ENCODE results near the gene ANTXR1. TPM values are rescaled to one million over a fixed set of nuclear protein-coding genes. Genes with fewer than 3 reads are reported as not detected.

Gene ANTXR1
- total and polyA plus RNA-seq, 2 experiments from 2014 or later, result 29.1 to 34.7 TPM

DNA sequence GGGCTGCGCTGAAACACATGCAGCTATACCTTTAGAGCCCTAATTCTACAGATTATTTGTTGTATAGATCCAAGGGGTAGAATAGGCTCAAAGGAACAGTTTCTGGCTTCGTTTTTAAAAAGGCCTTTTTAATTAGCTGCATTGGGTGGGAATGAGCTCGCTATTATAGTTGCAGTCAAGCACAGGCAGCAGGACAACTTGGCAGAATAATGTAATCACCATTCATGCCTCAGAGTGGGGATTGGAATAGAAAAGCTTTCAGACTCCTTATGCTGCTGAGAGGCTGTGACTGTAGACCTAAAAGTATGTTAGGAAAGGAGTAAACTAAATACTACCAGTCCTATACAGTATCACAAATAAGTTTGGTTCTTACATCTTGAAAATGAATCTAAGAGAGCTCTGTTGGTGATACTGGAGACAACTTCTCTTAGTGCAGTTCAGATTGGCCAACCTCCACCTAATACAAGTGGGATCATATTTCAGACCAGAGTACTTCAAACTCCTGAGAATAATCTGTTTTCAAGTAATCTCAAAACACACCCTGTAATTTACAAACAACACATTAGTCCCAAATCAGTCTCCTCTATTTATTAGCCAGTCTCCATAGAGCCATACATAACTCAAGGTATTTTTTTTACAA lies 121.4 kb downstream of the ANTXR1 start:
- no peak overlapping the region for H3K4me2 ChIP-seq
- H3K4me3 ChIP-seq, result no peak overlapping the region
- H3K79me2 ChIP-seq, result no peaks in the 10 kb centered on the region
- no peaks in the 10 kb centered on the region for H3K27me3 ChIP-seq
- no peak overlapping the region for H2AFZ ChIP-seq
- no peak for DNase-seq (ENCODE audit: low spot score)
- no peak for TF ChIP-seq EZH2phosphoT487 (IDR thresholded peaks at IDR 0.05; ENCODE audit: low read depth, severe bottlenecking, unreplicated experiment)
- no peak for TF ChIP-seq EZH2 (IDR thresholded peaks at IDR 0.05; ENCODE audit: borderline replicate concordance)
- TF ChIP-seq, protein P1, sequence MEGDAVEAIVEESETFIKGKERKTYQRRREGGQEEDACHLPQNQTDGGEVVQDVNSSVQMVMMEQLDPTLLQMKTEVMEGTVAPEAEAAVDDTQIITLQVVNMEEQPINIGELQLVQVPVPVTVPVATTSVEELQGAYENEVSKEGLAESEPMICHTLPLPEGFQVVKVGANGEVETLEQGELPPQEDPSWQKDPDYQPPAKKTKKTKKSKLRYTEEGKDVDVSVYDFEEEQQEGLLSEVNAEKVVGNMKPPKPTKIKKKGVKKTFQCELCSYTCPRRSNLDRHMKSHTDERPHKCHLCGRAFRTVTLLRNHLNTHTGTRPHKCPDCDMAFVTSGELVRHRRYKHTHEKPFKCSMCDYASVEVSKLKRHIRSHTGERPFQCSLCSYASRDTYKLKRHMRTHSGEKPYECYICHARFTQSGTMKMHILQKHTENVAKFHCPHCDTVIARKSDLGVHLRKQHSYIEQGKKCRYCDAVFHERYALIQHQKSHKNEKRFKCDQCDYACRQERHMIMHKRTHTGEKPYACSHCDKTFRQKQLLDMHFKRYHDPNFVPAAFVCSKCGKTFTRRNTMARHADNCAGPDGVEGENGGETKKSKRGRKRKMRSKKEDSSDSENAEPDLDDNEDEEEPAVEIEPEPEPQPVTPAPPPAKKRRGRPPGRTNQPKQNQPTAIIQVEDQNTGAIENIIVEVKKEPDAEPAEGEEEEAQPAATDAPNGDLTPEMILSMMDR (IDR thresholded peaks at IDR 0.05; ENCODE audit: poor library complexity), result no peak
- no peaks in the 10 kb centered on the region for H3K36me3 ChIP-seq (replicated peaks; ENCODE audit: insufficient read depth, low read depth)
- no peaks in the 10 kb centered on the region for H4K20me1 ChIP-seq (ENCODE audit: insufficient read depth, poor library complexity, severe bottlenecking)
- peaks cover 7% of the 10 kb centered on the region for H3K4me1 ChIP-seq (ENCODE audit: insufficient read depth)
- 84% methylated on average over 3 of the region's 3 CpGs for WGBS (ENCODE audit: low lambda C conversion rate, missing lambda C conversion rate)
- H3K27ac ChIP-seq, result no peak overlapping the region
- H3K9me2 ChIP-seq (replicated peaks; ENCODE audit: insufficient read depth), result no peaks in the 10 kb centered on the region
- H3K9me3 ChIP-seq (ENCODE audit: low read depth), result no peaks in the 10 kb centered on the region

DNA sequence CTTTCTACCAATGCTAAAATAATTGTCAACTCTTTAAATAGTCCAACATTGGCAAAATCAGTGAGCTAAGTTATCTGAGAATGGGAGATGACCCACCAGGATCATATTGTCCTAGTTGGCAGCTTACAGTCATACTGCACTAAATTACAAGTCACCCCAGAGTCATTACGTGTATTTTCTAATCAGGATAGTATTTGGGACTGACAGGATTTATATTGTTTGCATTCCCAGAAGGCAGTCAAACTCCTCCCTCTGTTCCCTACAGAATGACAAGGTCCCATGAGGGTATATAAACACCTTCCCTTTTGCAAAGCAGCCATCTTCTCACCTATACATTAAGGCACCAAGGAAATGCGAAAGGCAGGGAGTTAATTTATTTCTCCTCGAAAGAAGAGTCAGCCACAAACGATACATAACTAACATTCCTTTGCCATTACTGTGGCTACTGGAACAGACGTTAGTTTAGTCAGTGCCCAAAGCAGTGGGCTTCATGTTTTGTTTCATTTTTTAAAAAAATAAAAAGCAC lies 125.3 kb downstream of the ANTXR1 start:
- Histone ChIP-seq H4K20me1 (ENCODE audit: insufficient read depth, poor library complexity, severe bottlenecking) (no peaks in the 10 kb centered on the region), H3K9me3 (ENCODE audit: low read depth) (no peaks in the 10 kb centered on the region), H3K9me2 (replicated peaks; ENCODE audit: insufficient read depth) (no peaks in the 10 kb centered on the region), H3K36me3 (replicated peaks; ENCODE audit: insufficient read depth, low read depth) (no peaks in the 10 kb centered on the region), H3K27ac (no peak overlapping the region), H3K79me2 (no peaks in the 10 kb centered on the region), H2AFZ (no peak overlapping the region), H3K4me1 (ENCODE audit: insufficient read depth) (peaks cover 7% of the 10 kb centered on the region), H3K4me2 (no peak overlapping the region), H3K4me3 (no peak overlapping the region), H3K27me3 (no peaks in the 10 kb centered on the region)
- no peak for TF ChIP-seq EZH2 (IDR thresholded peaks at IDR 0.05; ENCODE audit: borderline replicate concordance)
- TF ChIP-seq, protein P1 (IDR thresholded peaks at IDR 0.05; ENCODE audit: poor library complexity), result no peak
- TF ChIP-seq EZH2phosphoT487 (IDR thresholded peaks at IDR 0.05; ENCODE audit: low read depth, severe bottlenecking, unreplicated experiment), result no peak
- WGBS (ENCODE audit: low lambda C conversion rate, missing lambda C conversion rate), result 42% methylated on average over 5 of the region's 5 CpGs
- no peak for DNase-seq (ENCODE audit: low spot score)

DNA sequence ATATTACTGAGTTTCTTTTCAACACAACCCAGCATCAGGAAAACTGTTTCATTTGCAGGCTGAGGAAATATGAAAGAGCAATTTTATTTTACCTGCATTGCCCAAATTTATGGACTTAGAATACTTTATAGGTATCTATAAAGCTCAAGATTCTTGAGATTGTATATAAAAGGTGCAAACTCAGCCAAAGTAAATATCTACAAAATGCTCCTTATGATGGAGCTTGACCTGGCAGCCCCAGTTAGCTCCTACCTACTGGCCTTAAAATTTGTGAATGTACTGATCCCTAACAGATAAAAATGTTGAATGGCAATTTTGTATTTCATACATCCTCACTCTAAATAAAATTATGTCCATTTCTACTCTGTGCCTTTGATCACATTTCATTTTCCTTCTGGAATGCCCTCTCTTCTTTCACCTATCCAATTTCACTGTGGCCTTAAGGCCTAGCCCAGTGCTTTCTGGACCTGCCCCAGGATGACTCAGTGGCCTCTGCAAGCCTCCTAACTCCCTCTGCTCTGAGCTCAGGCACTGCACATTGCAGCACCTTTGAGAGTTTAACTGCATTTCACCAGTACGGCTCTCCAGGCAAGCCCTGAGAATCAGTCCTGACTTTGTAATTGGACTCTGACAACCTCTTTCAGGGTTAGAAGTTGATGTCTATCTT lies 125.9 kb downstream of the ANTXR1 start:
- WGBS (ENCODE audit: low lambda C conversion rate, missing lambda C conversion rate), result 50% methylated on average over 1 of the region's 1 CpG
- H3K9me3 ChIP-seq (ENCODE audit: low read depth), result no peaks in the 10 kb centered on the region
- H3K4me1 ChIP-seq (ENCODE audit: insufficient read depth), result peaks cover 7% of the 10 kb centered on the region
- TF ChIP-seq EZH2phosphoT487 (IDR thresholded peaks at IDR 0.05; ENCODE audit: low read depth, severe bottlenecking, unreplicated experiment), result no peak
- TF ChIP-seq, protein P1 (IDR thresholded peaks at IDR 0.05; ENCODE audit: poor library complexity), result no peak
- TF ChIP-seq EZH2 (IDR thresholded peaks at IDR 0.05; ENCODE audit: borderline replicate concordance), result no peak
- H3K4me2 ChIP-seq, result no peak overlapping the region
- H2AFZ ChIP-seq, result no peak overlapping the region
- H4K20me1 ChIP-seq (ENCODE audit: insufficient read depth, poor library complexity, severe bottlenecking), result no peaks in the 10 kb centered on the region
- no peak overlapping the region for H3K27ac ChIP-seq
- no peaks in the 10 kb centered on the region for H3K79me2 ChIP-seq
- H3K4me3 ChIP-seq, result no peak overlapping the region
- no peaks in the 10 kb centered on the region for H3K36me3 ChIP-seq (replicated peaks; ENCODE audit: insufficient read depth, low read depth)
- no peaks in the 10 kb centered on the region for H3K9me2 ChIP-seq (replicated peaks; ENCODE audit: insufficient read depth)
- peak; percentile 27 for DNase-seq (ENCODE audit: low spot score)
- no peaks in the 10 kb centered on the region for H3K27me3 ChIP-seq

Measured in hepatocyte (in vitro differentiated cells).